ENCODE measurements around the gene TTC7B.

- TF ChIP-seq CTCF (IDR thresholded peaks at IDR 0.05) (no peak), EP300 (IDR thresholded peaks at IDR 0.05) (no peak), POLR2A (IDR thresholded peaks at IDR 0.05) (no peak), POLR2AphosphoS5 (IDR thresholded peaks at IDR 0.05) (no peak)
Observed at GRCh38 chr14:90504643-90505042, 311.6 kb downstream of the TTC7B start.
